GM12878 (cell line): ENCODE data around the gene ITSN1. TPM values are rescaled to one million over a fixed set of nuclear protein-coding genes. Genes with fewer than 3 reads are reported as not detected.

Experiments
- ATAC-seq: fragments of 200-7000 bp; cut with Tn5 transposase; 3 replicates; pipeline ENCODE4 v1.9.1; 2020; ENCODE audit warnings: mild to moderate bottlenecking, moderate library complexity
- BruUV-seq: library from RNA; stranded (reverse); fragments of 400-500 nt; replicated peaks from 2 replicates; lab custom pipeline; 2021; lab: Mats Ljungman, UMichigan
- CTCF ChIA-PET: fragments of 300-600 bp; sonication (Branson Sonifier 250); formaldehyde crosslinking; extraction: SDS; loops from one replicate; lab custom pipeline; 2021; ENCODE audit warnings: inconsistent platforms; lab: Yijun Ruan, JAX
- POLR2A ChIA-PET: fragments of 350-600 bp; formaldehyde crosslinking; extraction: SDS; loops from one replicate; lab custom pipeline; 2021; ENCODE audit warnings: inconsistent platforms; lab: Charles Lee
- RAD21 ChIA-PET: fragments of 300-600 bp; sonication (Branson Sonifier 250); formaldehyde crosslinking; loops from one replicate; lab custom pipeline; 2023; ENCODE audit warnings: antibody characterized with exemption; ENCODE audit not compliant: unreplicated experiment; lab: Charles Lee
- SMC1A ChIA-PET: fragments of 300-600 bp; sonication (Branson Sonifier 250); formaldehyde crosslinking; loops from one replicate; lab custom pipeline; 2023; ENCODE audit not compliant: unreplicated experiment, uncharacterized antibody; lab: Charles Lee
- DNase-seq: peaks from one replicate; pipeline ENCODE4 v3.0.0-alpha.2; 2011; ENCODE audit warnings: low read depth, low spot score
- FAIRE-seq: peaks from 3 replicates; lab custom pipeline; 2011; peaks lifted over from hg19 to GRCh38; lab: Jason Lieb, UNC
- H2AFZ ChIP-seq: 2 replicates; pipeline ENCODE4 v1.6.0; 2011; ENCODE audit warnings: low read depth, low read length, control low read depth; ENCODE audit not compliant: control insufficient read depth
- H3K27ac ChIP-seq: 2 replicates; pipeline ENCODE4 v1.5.1; 2011; ENCODE audit warnings: control low read depth; ENCODE audit not compliant: control insufficient read depth, insufficient read depth
- H3K27me3 ChIP-seq, 2 experiments: replicated peaks in 1 of 2; 2 replicates each; pipeline versions ENCODE4 v1.6.0 to v1.6.1; 2011; ENCODE audit warnings: low read length in 1 of 2; ENCODE audit not compliant: control insufficient read depth in 2 of 2, insufficient read depth in 2 of 2
- H3K36me3 ChIP-seq, 2 experiments: 2 replicates each; pipeline ENCODE4 v1.5.1; 2011; ENCODE audit warnings: low read length in 1 of 2; ENCODE audit not compliant: control insufficient read depth in 2 of 2, insufficient read depth in 2 of 2
- H3K4me1 ChIP-seq: 2 replicates; pipeline ENCODE4 v1.6.1; 2011; ENCODE audit warnings: mild to moderate bottlenecking, low read length, moderate library complexity, mixed read lengths; ENCODE audit not compliant: control insufficient read depth, insufficient read depth
- H3K4me2 ChIP-seq: 2 replicates; pipeline ENCODE4 v1.6.0; 2011; ENCODE audit warnings: control low read depth; ENCODE audit not compliant: control insufficient read depth, insufficient read depth
- H3K4me3 ChIP-seq: fragments of 200-600 bp; sonication (generic); 2 replicates; pipeline ENCODE4 v1.5.1; 2016
- H3K79me2 ChIP-seq: 2 replicates; pipeline ENCODE4 v1.6.0; 2011; ENCODE audit warnings: low read length; ENCODE audit not compliant: control insufficient read depth, insufficient read depth
- H3K9ac ChIP-seq: 2 replicates; pipeline ENCODE4 v1.8.0; 2011; ENCODE audit warnings: low read length, control low read depth, mixed read lengths; ENCODE audit not compliant: control insufficient read depth, insufficient read depth
- H3K9me3 ChIP-seq: replicated peaks from 3 replicates; pipeline ENCODE4 v1.5.1; 2011; ENCODE audit warnings: mild to moderate bottlenecking, low read length; ENCODE audit not compliant: control insufficient read depth, insufficient read depth
- H4K20me1 ChIP-seq: 2 replicates; pipeline ENCODE4 v1.6.0; 2011; ENCODE audit not compliant: control insufficient read depth, insufficient read depth
- BHLHE40 ChIP-seq, 2 experiments: fragments of 450-650 bp in 1 of 2; IDR thresholded peaks; 2 replicates each; pipeline ENCODE4 v1.6.1; 2011 to 2017; ENCODE audit warnings: low read depth in 2 of 2, borderline replicate concordance in 1 of 2, improper control_type of control experiment in 1 of 2, low read length in 1 of 2, mild to moderate bottlenecking in 1 of 2
- CBX5 ChIP-seq: sonication (generic); IDR thresholded peaks from 2 replicates; pipeline ENCODE4 v1.6.1; 2016; ENCODE audit warnings: low read depth, moderate library complexity, mild to moderate bottlenecking, inconsistent platforms
- HDAC6 ChIP-seq: fragments of 200-600 bp; sonication (generic); IDR thresholded peaks from one replicate; pipeline ENCODE4 v1.8.0; 2017; ENCODE audit warnings: antibody characterized with exemption; ENCODE audit not compliant: unreplicated experiment
- WGBS: methylation state at CpG from one replicate; pipeline ENCODE4 v1.1.6; 2016; ENCODE audit warnings: low lambda C conversion rate; ENCODE audit not compliant: insufficient replicate concordance, insufficient coverage; ENCODE audit errors: missing lambda C conversion rate; 5-methylcytosine and 5-hydroxymethylcytosine counted together
- in situ Hi-C: fragments of 300-500 bp; cut with MboI; formaldehyde crosslinking; loops from 9 replicates; pipeline ENCODE4 v1.14.3; 2018; ENCODE audit warnings: mixed read lengths
- intact Hi-C: fragments of 100-400 bp; cut with micrococcal nuclease; formaldehyde crosslinking; loops from one replicate; pipeline ENCODE4 v1.14.2; 2022; ENCODE audit not compliant: unreplicated experiment
- polyA plus RNA-seq, 11 experiments: library from polyadenylated mRNA; depleted of rRNA in 4 of 11; unstranded in 6 of 11; stranded (reverse) in 5 of 11; fragments of >200 nt; fragmentation: Nextera tagmentation in 4 of 11; fragmentation: Illumina TruSeq in 1 of 11; extraction: Ambion mirVana in 4 of 11; extraction: Trizol in 1 of 11; gene quantifications; 1 replicate in 1 of 11; 2 replicates in 10 of 11; pipeline versions ENCODE4 v1.2.1 to v1.2.3, GENCODE V29; 2011 to 2016; ENCODE audit warnings: inconsistent platforms in 2 of 11, missing spikeins in 2 of 11, low read depth in 1 of 11
- total RNA-seq, 4 experiments: library from RNA; depleted of rRNA in 3 of 4; stranded (reverse); fragments of >200 nt in 3 of 4; fragmentation: Illumina TruSeq in 1 of 4; extraction: Trizol in 1 of 4; gene quantifications; 2 replicates each; pipeline versions ENCODE4 v1.2.1 to v1.2.3, GENCODE V29; 2013 to 2021
- TF ChIP-seq, protein P1 (sequence below): IDR thresholded peaks from 2 replicates; pipeline ENCODE4 v1.6.1; 2012; ENCODE audit warnings: improper control_type of control experiment, low read depth, low read length; ENCODE audit not compliant: insufficient replicate concordance

ITSN1 gene
- total and polyA plus RNA-seq, 10 of the 15 experiments (the other 5 are each of a cell fraction or from before 2014, with no cell fraction given): 0.89 to 10.6 (median 4.8) TPM

DNA sequence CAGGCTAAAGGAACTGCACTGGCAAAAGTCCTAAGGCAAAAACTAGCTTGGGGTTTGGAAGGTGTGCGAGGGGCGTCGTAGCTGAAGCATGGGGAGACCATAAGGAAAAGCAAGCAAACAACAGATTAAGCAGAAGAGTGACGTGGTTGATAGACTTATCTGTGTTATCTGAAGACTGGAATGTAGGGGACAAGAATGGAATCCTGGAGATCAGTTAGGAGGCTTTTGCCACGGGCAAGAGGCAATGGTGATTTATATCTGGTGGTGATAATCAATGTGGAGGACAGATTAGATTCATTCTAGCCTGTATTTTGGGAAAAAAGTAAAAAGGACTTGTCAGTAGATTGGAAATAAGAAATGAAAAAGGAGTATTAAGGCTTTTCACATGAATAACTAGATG, 97.4 kb downstream of the ITSN1 start (continued):
- TF ChIP-seq, protein P1, sequence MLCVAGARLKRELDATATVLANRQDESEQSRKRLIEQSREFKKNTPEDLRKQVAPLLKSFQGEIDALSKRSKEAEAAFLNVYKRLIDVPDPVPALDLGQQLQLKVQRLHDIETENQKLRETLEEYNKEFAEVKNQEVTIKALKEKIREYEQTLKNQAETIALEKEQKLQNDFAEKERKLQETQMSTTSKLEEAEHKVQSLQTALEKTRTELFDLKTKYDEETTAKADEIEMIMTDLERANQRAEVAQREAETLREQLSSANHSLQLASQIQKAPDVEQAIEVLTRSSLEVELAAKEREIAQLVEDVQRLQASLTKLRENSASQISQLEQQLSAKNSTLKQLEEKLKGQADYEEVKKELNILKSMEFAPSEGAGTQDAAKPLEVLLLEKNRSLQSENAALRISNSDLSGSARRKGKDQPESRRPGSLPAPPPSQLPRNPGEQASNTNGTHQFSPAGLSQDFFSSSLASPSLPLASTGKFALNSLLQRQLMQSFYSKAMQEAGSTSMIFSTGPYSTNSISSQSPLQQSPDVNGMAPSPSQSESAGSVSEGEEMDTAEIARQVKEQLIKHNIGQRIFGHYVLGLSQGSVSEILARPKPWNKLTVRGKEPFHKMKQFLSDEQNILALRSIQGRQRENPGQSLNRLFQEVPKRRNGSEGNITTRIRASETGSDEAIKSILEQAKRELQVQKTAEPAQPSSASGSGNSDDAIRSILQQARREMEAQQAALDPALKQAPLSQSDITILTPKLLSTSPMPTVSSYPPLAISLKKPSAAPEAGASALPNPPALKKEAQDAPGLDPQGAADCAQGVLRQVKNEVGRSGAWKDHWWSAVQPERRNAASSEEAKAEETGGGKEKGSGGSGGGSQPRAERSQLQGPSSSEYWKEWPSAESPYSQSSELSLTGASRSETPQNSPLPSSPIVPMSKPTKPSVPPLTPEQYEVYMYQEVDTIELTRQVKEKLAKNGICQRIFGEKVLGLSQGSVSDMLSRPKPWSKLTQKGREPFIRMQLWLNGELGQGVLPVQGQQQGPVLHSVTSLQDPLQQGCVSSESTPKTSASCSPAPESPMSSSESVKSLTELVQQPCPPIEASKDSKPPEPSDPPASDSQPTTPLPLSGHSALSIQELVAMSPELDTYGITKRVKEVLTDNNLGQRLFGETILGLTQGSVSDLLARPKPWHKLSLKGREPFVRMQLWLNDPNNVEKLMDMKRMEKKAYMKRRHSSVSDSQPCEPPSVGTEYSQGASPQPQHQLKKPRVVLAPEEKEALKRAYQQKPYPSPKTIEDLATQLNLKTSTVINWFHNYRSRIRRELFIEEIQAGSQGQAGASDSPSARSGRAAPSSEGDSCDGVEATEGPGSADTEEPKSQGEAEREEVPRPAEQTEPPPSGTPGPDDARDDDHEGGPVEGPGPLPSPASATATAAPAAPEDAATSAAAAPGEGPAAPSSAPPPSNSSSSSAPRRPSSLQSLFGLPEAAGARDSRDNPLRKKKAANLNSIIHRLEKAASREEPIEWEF: no peak
- no peak for TF ChIP-seq BHLHE40 (IDR thresholded peaks at IDR 0.05; ENCODE audit: borderline replicate concordance in 1 of 2, low read depth in 2 of 2, low read length in 1 of 2)

DNA sequence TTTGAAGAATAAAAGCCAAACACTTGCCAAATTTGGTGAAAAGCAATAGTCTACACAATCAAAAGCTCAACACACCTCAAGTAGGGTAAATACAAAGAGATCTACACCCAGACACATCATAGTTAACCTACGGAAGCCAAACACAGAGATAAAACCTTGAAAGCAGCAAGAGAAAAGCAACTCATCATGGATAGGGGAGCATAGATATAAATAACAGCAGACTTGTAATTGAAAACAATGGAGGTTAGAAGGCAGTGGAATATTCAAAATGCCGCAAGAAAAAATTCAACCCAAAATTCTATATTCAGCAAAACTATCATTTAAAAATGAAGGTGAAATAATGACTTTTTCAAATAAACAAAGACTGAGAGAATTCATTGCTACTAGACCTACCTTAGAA, 105.1 kb downstream of the ITSN1 start:
- SMC1A ChIA-PET: no interaction called here

More for the DNA sequence above, 105.1 kb downstream of the ITSN1 start:
- H3K27ac ChIP-seq: no peak overlapping the region
- H3K36me3 ChIP-seq: no peaks in the 10 kb centered on the region; a peak in 1 of 4 replicates
- H3K4me1 ChIP-seq: no peaks in the 10 kb centered on the region
- no peak overlapping the region for H3K9ac ChIP-seq
- FAIRE-seq: no peak
- in situ Hi-C loops (no loop called here), intact Hi-C loops (no loop called here)
- DNase-seq: no peak
- H4K20me1 ChIP-seq: no peaks in the 10 kb centered on the region
- ChIA-PET CTCF (no interaction called here), RAD21 (no interaction called here), POLR2A (no interaction called here)
- no TSS peak for BruUV-seq
- no peak overlapping the region for H2AFZ ChIP-seq
- no peaks in the 10 kb centered on the region for H3K79me2 ChIP-seq
- no peak overlapping the region for H3K4me2 ChIP-seq
- WGBS: 91% methylated on average over 2 of the region's 2 CpGs
- no peak overlapping the region for H3K4me3 ChIP-seq
- ATAC-seq: no peak
- H3K27me3 ChIP-seq: no peaks in the 10 kb centered on the region
- H3K9me3 ChIP-seq: no peaks in the 10 kb centered on the region; the same call in 1 of the 3 replicates
- TF ChIP-seq CBX5 (0 out of 2 replicates have a peak, but pooled peaks have one; percentile 45), HDAC6 (no peak)
